ENCODE measurements around the gene CYP4F2.

CYP4F2 gene

GRCh38 chr19:15926484-15926883 is 28.6 kb upstream of the CYP4F2 start:
- no peak overlapping the region for H3K27ac ChIP-seq
- H3K4me2 ChIP-seq (ENCODE audit: low read length) = no peak overlapping the region
- no peak for TF ChIP-seq CTCF (IDR thresholded peaks at IDR 0.05)
- no peaks in the 10 kb centered on the region for H3K9me3 ChIP-seq (ENCODE audit: control insufficient read depth, low read length)
- no peaks in the 10 kb centered on the region for H3K4me1 ChIP-seq
- no peak overlapping the region for H3K9ac ChIP-seq
- H3K4me3 ChIP-seq (ENCODE audit: low read depth, low read length) = no peak overlapping the region
- H2AFZ ChIP-seq = no peak overlapping the region
- H3K36me3 ChIP-seq (ENCODE audit: control insufficient read depth, insufficient read depth, low read length) = no peaks in the 10 kb centered on the region
- H3K79me2 ChIP-seq = no peaks in the 10 kb centered on the region
- peaks cover 2% of the 10 kb centered on the region for H3K27me3 ChIP-seq (ENCODE audit: control insufficient read depth, insufficient read depth, low read length)

- Histone ChIP-seq H3K9ac (no peak overlapping the region), H3K27ac (no peak overlapping the region), H3K27me3 (ENCODE audit: control insufficient read depth, insufficient read depth, low read length) (no peaks in the 10 kb centered on the region), H3K4me1 (no peaks in the 10 kb centered on the region), H2AFZ (no peak overlapping the region), H3K4me2 (ENCODE audit: low read length) (no peak overlapping the region), H3K36me3 (ENCODE audit: control insufficient read depth, insufficient read depth, low read length) (no peaks in the 10 kb centered on the region), H3K9me3 (ENCODE audit: control insufficient read depth, low read length) (no peaks in the 10 kb centered on the region), H3K79me2 (no peaks in the 10 kb centered on the region), H3K4me3 (ENCODE audit: low read depth, low read length) (no peak overlapping the region)
- no peak for TF ChIP-seq CTCF (IDR thresholded peaks at IDR 0.05)
Measured at GRCh38 chr19:15923702-15924101, 25.8 kb upstream of the CYP4F2 start.

- Histone ChIP-seq H3K4me1 (no peaks in the 10 kb centered on the region), H3K79me2 (no peaks in the 10 kb centered on the region), H3K9ac (no peak overlapping the region), H3K9me3 (ENCODE audit: control insufficient read depth, low read length) (no peaks in the 10 kb centered on the region), H3K4me3 (ENCODE audit: low read depth, low read length) (no peak overlapping the region), H3K27ac (no peak overlapping the region), H2AFZ (no peak overlapping the region), H3K27me3 (ENCODE audit: control insufficient read depth, insufficient read depth, low read length) (no peaks in the 10 kb centered on the region), H3K36me3 (ENCODE audit: control insufficient read depth, insufficient read depth, low read length) (no peaks in the 10 kb centered on the region), H3K4me2 (ENCODE audit: low read length) (no peak overlapping the region)
- no peak for TF ChIP-seq CTCF (IDR thresholded peaks at IDR 0.05)
Measured at GRCh38 chr19:15922021-15922420, 24.1 kb upstream of the CYP4F2 start.

GRCh38 chr19:15919243-15919642 is 21.4 kb upstream of the CYP4F2 start:
- H3K27ac ChIP-seq = no peak overlapping the region
- no peak overlapping the region for H3K4me3 ChIP-seq (ENCODE audit: low read depth, low read length)
- no peak overlapping the region for H3K4me2 ChIP-seq (ENCODE audit: low read length)
- no peaks in the 10 kb centered on the region for H3K36me3 ChIP-seq (ENCODE audit: control insufficient read depth, insufficient read depth, low read length)
- no peak overlapping the region for H3K9ac ChIP-seq
- H3K9me3 ChIP-seq (ENCODE audit: control insufficient read depth, low read length) = no peaks in the 10 kb centered on the region
- no peaks in the 10 kb centered on the region for H3K79me2 ChIP-seq
- no peak for TF ChIP-seq CTCF (IDR thresholded peaks at IDR 0.05)
- H2AFZ ChIP-seq = no peak overlapping the region
- H3K4me1 ChIP-seq = no peaks in the 10 kb centered on the region
- H3K27me3 ChIP-seq (ENCODE audit: control insufficient read depth, insufficient read depth, low read length) = no peaks in the 10 kb centered on the region

GRCh38 chr19:15915109-15915508 is 17.2 kb upstream of the CYP4F2 start:
- no peak for TF ChIP-seq CTCF (IDR thresholded peaks at IDR 0.05)
- no peaks in the 10 kb centered on the region for H3K36me3 ChIP-seq (ENCODE audit: control insufficient read depth, insufficient read depth, low read length)

More at GRCh38 chr19:15915109-15915508, 17.2 kb upstream of the CYP4F2 start:
- Histone ChIP-seq H3K9me3 (ENCODE audit: control insufficient read depth, low read length) (no peaks in the 10 kb centered on the region), H3K27ac (no peak overlapping the region), H2AFZ (no peak overlapping the region), H3K9ac (no peak overlapping the region), H3K4me3 (ENCODE audit: low read depth, low read length) (no peak overlapping the region), H3K27me3 (ENCODE audit: control insufficient read depth, insufficient read depth, low read length) (no peaks in the 10 kb centered on the region), H3K4me1 (no peaks in the 10 kb centered on the region), H3K79me2 (no peaks in the 10 kb centered on the region), H3K4me2 (ENCODE audit: low read length) (no peak overlapping the region)
